Islet precursor cell (in vitro differentiated cells): ENCODE data around the gene PRR14L.

ENCODE experiments used
- DNase-seq: peaks from one replicate; pipeline ENCODE4 v3.0.0-alpha.2; 2018

Gene PRR14L

DNA sequence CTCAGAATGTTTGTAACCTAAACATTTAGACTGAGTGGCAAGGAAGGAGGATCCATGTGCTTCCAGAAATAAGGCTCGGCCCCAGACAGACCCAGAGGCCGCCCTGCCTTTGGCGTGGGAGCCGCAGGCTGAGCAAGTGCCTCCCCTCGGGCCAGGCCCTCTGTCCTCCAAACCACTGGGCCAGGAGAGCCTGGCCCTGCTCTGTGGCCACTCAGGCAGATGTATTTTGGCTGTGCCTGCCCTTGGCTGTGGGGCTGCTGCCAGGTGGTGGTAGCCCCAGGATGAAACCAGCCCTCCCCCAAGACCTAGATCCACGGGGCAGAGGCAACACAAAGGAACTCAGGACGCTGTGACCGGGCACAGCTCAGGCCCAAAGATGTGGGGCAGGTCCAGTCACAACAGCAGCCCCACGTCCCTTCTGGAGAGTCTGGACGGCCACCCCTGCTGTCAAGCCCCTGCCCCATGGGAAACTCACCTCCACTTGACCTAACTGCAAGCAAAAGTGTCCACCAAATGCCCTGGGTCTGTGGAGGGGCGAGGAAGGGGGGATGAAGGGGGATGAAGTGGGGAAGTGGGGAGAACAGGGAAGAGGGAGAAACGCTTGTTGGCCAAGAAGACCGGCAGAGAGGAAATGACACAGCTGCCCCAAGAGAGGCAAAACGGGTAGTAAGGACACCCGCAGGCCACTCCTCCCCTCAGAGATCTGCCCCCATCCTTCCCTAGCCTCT is 111.9 kb downstream of the PRR14L start:
- DNase-seq: peak; percentile 49

DNA sequence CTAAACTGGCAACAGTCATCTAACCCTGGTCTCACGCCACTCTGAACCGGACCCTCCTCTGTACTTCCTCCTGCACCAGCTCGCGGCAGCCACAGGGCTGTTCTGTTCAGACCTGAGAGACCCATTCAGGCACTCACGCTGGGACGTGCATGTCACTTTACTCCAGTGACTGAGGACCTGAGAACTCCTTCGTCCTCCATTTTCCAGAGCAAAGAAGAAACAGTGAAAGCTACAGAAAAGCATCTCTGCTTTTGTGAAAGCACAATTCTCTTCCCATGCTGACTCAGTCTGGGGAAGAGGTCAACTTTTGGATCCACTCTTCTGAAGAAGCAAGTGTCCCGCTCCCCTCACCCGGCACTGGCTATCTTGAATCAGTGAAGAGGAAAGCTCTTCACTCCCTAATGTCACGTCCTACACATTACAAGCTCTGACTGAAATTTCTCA is 112.5 kb downstream of the PRR14L start:
- peak; percentile 51 for DNase-seq

DNA sequence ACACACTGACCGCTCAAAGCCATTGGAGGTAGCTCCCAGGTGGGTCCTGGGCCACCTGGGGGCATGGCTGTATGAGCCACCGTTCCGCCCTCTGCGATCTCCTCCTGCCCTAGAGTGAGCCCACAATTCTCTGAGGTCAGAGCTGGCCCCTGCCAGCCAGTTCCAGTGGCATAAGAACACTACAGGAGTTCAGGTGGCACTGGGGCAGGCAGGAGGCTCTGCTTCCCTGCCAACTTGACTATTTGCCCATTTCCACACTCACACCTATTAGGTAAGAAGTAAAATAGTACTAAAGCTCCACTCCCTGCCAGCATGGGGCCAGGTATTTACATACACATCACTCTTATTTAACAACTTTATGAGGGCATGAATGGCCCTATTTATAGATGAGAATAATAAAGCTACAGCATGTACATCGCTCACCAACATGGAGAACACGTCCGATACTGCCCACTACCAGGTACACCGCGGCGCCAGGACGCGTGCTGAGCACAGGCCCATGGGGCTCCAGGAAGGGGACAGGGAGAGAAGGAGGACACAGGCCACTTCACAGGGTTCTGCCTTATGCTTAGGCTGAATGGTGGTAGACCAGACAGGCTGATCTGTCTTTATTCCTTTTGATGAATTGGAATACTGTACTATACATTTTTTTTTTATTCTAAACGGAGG is 114.2 kb downstream of the PRR14L start:
- no peak for DNase-seq

DNA sequence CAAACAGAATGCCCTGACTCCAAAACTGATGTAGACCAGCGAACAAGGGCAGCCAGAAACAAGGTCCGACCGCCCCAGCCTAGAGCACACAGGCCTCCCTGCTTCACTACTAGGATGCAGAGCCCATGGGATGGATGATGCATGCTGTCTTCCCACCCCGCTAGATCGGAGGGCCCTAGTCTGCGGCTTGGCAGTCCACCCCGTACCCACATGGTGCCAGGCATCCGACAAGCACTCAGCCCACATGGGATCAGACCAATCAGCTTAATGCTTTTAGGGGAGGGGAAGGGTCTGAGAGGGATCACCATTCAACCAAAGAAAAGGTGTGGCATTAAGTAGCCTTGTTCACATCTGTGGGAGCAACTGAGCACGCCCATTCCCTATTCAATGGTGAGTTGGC is 118.5 kb downstream of the PRR14L start:
- DNase-seq: no peak
